Upper lobe of left lung (tissue), 4 donors: ENCODE data around the gene CHP2.

Source experiments
- CTCF ChIP-seq, 6 experiments: fragments of 450-650 bp in 4 of 6; fragments of 200-600 bp in 2 of 6; sonication (generic) in 2 of 6; IDR thresholded peaks; one replicate each; pipeline ENCODE4 v1.5.1; 2016 to 2019; ENCODE audit warnings: antibody characterized with exemption in 6 of 6
- POLR2AphosphoS5 ChIP-seq, 2 donors: sonication (generic); formaldehyde crosslinking; IDR thresholded peaks; one replicate each; pipeline ENCODE4 v1.5.1; 2017; ENCODE audit warnings: antibody characterized with exemption in 2 of 2

- no peak for TF ChIP-seq POLR2AphosphoS5 (IDR thresholded peaks at IDR 0.05)
- no peak for TF ChIP-seq CTCF (IDR thresholded peaks at IDR 0.05)
Observed at GRCh38 chr16:23710008-23710407, 44.8 kb upstream of the CHP2 start.
